SK-N-SH (cell line): Measurements from ENCODE around the gene HAPLN2. TPM values are rescaled to one million over a fixed set of nuclear protein-coding genes. Genes with fewer than 3 reads are reported as not detected.
A peak's percentile ranks its signal among the peaks of the same experiment; 100 is the strongest.

Experiments
- CTCF ChIA-PET: fragments of 300-600, 350-600 bp; formaldehyde crosslinking; extraction: SDS; loops from one replicate; lab custom pipeline; 2021; lab: Yijun Ruan, JAX
- POLR2A ChIA-PET: fragments of 350-600 bp; sonication (Branson Sonifier 250); formaldehyde crosslinking; extraction: SDS; loops from one replicate; lab custom pipeline; 2020; ENCODE audit warnings: antibody characterized with exemption, inconsistent platforms; lab: Yijun Ruan, JAX
- DNase-seq: peaks from one replicate; pipeline ENCODE4 v3.0.0; 2012
- H2AFZ ChIP-seq: fragments of 200-600 bp; sonication (generic); 2 replicates; pipeline ENCODE4 v1.8.1; 2016; ENCODE audit warnings: antibody characterized with exemption, mild to moderate bottlenecking, low read depth
- H3F3A ChIP-seq: fragments of 200-600 bp; sonication (generic); replicated peaks from 2 replicates; pipeline ENCODE3; 2016; ENCODE audit warnings: antibody characterized with exemption, mild to moderate bottlenecking; ENCODE audit not compliant: insufficient read depth
- H3K27ac ChIP-seq, 2 experiments: fragments of 200-500 bp in 1 of 2; fragments of 200-600 bp in 1 of 2; sonication (Bioruptor generic) in 1 of 2; sonication (generic), shearing (Covaris generic) in 1 of 2; 2 replicates each; pipeline versions ENCODE4 v1.5.1 to v1.6.1; 2014 to 2016; ENCODE audit warnings: low read depth in 2 of 2, inconsistent platforms in 1 of 2, low read length in 1 of 2, mild to moderate bottlenecking in 1 of 2, mixed read lengths in 1 of 2
- H3K27me3 ChIP-seq: fragments of 200-600 bp; sonication (generic), shearing (Covaris generic); 2 replicates; pipeline ENCODE4 v1.6.1; 2016; ENCODE audit warnings: mixed run types; ENCODE audit not compliant: insufficient read depth
- H3K36me3 ChIP-seq, 2 experiments: fragments of 200-500 bp in 1 of 2; fragments of 200-600 bp in 1 of 2; sonication (Bioruptor generic) in 1 of 2; sonication (generic) in 1 of 2; replicated peaks in 1 of 2; 2 replicates each; pipeline versions ENCODE3 to v1.5.1; 2014 to 2016; ENCODE audit warnings: low read length in 1 of 2, mild to moderate bottlenecking in 1 of 2; ENCODE audit not compliant: insufficient read depth in 2 of 2, control insufficient read depth in 1 of 2
- H3K4me1 ChIP-seq, 2 experiments: fragments of 200-500 bp in 1 of 2; fragments of 200-600 bp in 1 of 2; sonication (Bioruptor generic) in 1 of 2; sonication (generic), shearing (Covaris generic) in 1 of 2; 2 replicates each; pipeline versions ENCODE4 v1.5.1 to v1.6.1; 2014 to 2016; ENCODE audit warnings: low read depth in 1 of 2, low read length in 1 of 2, mixed run types in 1 of 2; ENCODE audit not compliant: insufficient read depth in 2 of 2, control insufficient read depth in 1 of 2
- H3K4me2 ChIP-seq: fragments of 200-600 bp; sonication (generic), shearing (Covaris generic); 2 replicates; pipeline ENCODE4 v1.6.1; 2017; ENCODE audit warnings: mixed run types
- H3K4me3 ChIP-seq, 2 experiments: fragments of 200-500 bp in 1 of 2; fragments of 200-600 bp in 1 of 2; sonication (Bioruptor generic) in 1 of 2; sonication (generic), shearing (Covaris generic) in 1 of 2; 2 replicates each; pipeline versions ENCODE4 v1.5.1 to v1.8.1; 2014 to 2016; ENCODE audit warnings: low read depth in 2 of 2, inconsistent platforms in 1 of 2, low read length in 1 of 2, mild to moderate bottlenecking in 1 of 2, mixed read lengths in 1 of 2, moderate library complexity in 1 of 2
- H3K79me2 ChIP-seq: fragments of 200-600 bp; sonication (generic); 2 replicates; pipeline ENCODE4 v1.8.1; 2017; ENCODE audit warnings: mild to moderate bottlenecking; ENCODE audit not compliant: insufficient read depth
- H3K9ac ChIP-seq: fragments of 200-600 bp; sonication (generic); 2 replicates; pipeline ENCODE4 v1.6.1; 2017; ENCODE audit warnings: mixed run types
- H3K9me2 ChIP-seq: fragments of 200-600 bp; sonication (generic); 2 replicates; pipeline ENCODE4 v1.6.1; 2017; ENCODE audit warnings: mixed run types
- H3K9me3 ChIP-seq: fragments of 200-600 bp; sonication (generic); 2 replicates; pipeline ENCODE4 v1.6.1; 2017; ENCODE audit warnings: mixed run types, mild to moderate bottlenecking, moderate library complexity
- H4K20me1 ChIP-seq: fragments of 200-600 bp; sonication (generic); 2 replicates; pipeline ENCODE4 v1.6.1; 2017; ENCODE audit warnings: mild to moderate bottlenecking, mixed run types; ENCODE audit not compliant: insufficient read depth
- GATA2 ChIP-seq: sonication (generic); formaldehyde crosslinking; IDR thresholded peaks from 2 replicates; pipeline ENCODE4 v1.5.0; 2020; ENCODE audit warnings: mild to moderate bottlenecking, missing genetic modification reagents
- MXI1 ChIP-seq: IDR thresholded peaks from 2 replicates; pipeline ENCODE4 v1.6.1; 2012; ENCODE audit warnings: mild to moderate bottlenecking, low read depth, low read length, improper control_type of control experiment
- NRF1 ChIP-seq: IDR thresholded peaks from 2 replicates; pipeline ENCODE4 v1.6.1; 2012; ENCODE audit warnings: low read depth, mild to moderate bottlenecking, low read length
- RAD21 ChIP-seq: IDR thresholded peaks from 2 replicates; pipeline ENCODE4 v1.6.1; 2012; ENCODE audit warnings: mild to moderate bottlenecking, low read length
- WGBS: methylation state at CpG from one replicate; pipeline ENCODE4 v1.1.6; 2017; ENCODE audit warnings: low lambda C conversion rate; 5-methylcytosine and 5-hydroxymethylcytosine counted together
- polyA plus RNA-seq, 3 experiments: library from polyadenylated mRNA; depleted of rRNA; stranded (reverse); fragments of >200 nt; gene quantifications; 2 replicates each; pipeline ENCODE4 v1.2.3, GENCODE V29; 2012
- TF ChIP-seq, protein P1 (sequence below): fragments of 200-600 bp; sonication (generic); IDR thresholded peaks from 2 replicates; pipeline ENCODE4 v1.6.1; 2017; ENCODE audit warnings: antibody characterized with exemption, mild to moderate bottlenecking, moderate library complexity
- TF ChIP-seq, protein P2 (sequence below): IDR thresholded peaks from 2 replicates; pipeline ENCODE4 v1.4.0; 2012; ENCODE audit warnings: low read depth, borderline replicate concordance
- TF ChIP-seq, protein P3 (sequence below): IDR thresholded peaks from 2 replicates; pipeline ENCODE4 v1.4.0; 2012; ENCODE audit warnings: low read depth
- TF ChIP-seq, protein P4 (sequence below): fragments of 150-350 bp; IDR thresholded peaks from 2 replicates; pipeline ENCODE4 v1.6.1; 2017; ENCODE audit warnings: antibody characterized with exemption, low read length, low read depth, borderline replicate concordance
- TF ChIP-seq, protein P5 (sequence below): IDR thresholded peaks from 2 replicates; pipeline ENCODE4; 2012
- TF ChIP-seq, protein P6 (sequence below): IDR thresholded peaks from 2 replicates; pipeline ENCODE4 v1.4.0; 2012; ENCODE audit warnings: low read depth, borderline replicate concordance
- TF ChIP-seq, protein P7 (sequence below): IDR thresholded peaks from 2 replicates; pipeline ENCODE4 v1.6.1; 2012; ENCODE audit warnings: mild to moderate bottlenecking, low read depth, low read length, moderate library complexity

HAPLN2 gene
- polyA plus RNA-seq, 1 of the 3 experiments (the other 2 are of a cell fraction): 0.20 TPM

DNA sequence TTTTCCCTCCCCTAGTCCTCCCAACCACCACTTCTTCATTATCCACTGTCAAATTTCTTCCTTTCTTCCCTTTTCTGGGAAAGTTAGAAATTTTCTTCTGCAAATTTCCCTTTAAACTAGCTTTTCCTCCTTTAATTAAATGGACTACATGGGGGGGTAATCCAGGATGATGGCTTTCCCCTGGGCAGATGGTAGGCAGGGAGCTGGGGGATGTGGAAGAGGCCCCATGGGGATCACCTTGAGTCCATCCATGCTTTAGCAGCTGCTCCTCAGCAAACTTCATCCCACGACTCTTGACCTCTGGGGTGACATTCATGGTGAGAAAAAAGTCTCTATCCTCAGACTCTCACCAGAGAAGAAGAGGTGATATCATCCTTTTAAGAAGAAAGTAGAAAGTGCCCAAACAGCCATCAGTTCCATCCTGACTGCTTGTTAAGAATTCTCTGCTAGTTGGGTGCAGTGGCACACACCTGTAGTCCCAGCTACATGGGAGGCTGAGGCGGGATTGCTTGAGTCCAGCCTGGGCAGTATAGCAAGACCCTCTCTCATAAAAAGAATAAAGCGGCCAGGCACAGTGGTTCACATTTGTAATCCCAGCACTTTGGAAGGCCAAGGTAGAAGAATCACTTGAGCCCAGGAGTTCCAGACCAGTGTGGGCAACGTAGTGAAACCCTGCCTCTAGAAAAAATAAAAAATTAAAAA lies 20.3 kb upstream of the HAPLN2 start:
- Histone ChIP-seq H3K27ac (no peak overlapping the region), H3K4me1 (peaks cover 6 to 9% of the 10 kb centered on the region in 2 experiments; a peak in 2 of 4 replicates), H3K4me3 (no peak overlapping the region), H4K20me1 (no peaks in the 10 kb centered on the region), H3F3A (peaks cover 19% of the 10 kb centered on the region), H3K4me2 (no peak overlapping the region), H3K79me2 (peaks cover 32% of the 10 kb centered on the region), H2AFZ (no peak overlapping the region), H3K9me2 (no peaks in the 10 kb centered on the region), H3K27me3 (no peaks in the 10 kb centered on the region), H3K9me3 (no peaks in the 10 kb centered on the region), H3K36me3 (peaks cover 47 to 50% of the 10 kb centered on the region in 2 experiments), H3K9ac (no peak overlapping the region)
- no peak for DNase-seq
- no peak for TF ChIP-seq NRF1
- TF ChIP-seq, protein P1, sequence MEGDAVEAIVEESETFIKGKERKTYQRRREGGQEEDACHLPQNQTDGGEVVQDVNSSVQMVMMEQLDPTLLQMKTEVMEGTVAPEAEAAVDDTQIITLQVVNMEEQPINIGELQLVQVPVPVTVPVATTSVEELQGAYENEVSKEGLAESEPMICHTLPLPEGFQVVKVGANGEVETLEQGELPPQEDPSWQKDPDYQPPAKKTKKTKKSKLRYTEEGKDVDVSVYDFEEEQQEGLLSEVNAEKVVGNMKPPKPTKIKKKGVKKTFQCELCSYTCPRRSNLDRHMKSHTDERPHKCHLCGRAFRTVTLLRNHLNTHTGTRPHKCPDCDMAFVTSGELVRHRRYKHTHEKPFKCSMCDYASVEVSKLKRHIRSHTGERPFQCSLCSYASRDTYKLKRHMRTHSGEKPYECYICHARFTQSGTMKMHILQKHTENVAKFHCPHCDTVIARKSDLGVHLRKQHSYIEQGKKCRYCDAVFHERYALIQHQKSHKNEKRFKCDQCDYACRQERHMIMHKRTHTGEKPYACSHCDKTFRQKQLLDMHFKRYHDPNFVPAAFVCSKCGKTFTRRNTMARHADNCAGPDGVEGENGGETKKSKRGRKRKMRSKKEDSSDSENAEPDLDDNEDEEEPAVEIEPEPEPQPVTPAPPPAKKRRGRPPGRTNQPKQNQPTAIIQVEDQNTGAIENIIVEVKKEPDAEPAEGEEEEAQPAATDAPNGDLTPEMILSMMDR: no peak
- TF ChIP-seq, protein P2, sequence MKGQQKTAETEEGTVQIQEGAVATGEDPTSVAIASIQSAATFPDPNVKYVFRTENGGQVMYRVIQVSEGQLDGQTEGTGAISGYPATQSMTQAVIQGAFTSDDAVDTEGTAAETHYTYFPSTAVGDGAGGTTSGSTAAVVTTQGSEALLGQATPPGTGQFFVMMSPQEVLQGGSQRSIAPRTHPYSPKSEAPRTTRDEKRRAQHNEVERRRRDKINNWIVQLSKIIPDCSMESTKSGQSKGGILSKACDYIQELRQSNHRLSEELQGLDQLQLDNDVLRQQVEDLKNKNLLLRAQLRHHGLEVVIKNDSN: no peak
- TF ChIP-seq, protein P3, sequence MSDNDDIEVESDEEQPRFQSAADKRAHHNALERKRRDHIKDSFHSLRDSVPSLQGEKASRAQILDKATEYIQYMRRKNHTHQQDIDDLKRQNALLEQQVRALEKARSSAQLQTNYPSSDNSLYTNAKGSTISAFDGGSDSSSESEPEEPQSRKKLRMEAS: no peak
- no peak for TF ChIP-seq MXI1
- CTCF ChIA-PET: interaction anchor here (0.7 to 4.4 kb wide), 6 partner anchors 10 to 217 kb away, joined by 3 to 21 read pairs (median 5); no protein-coding TSS in a partner anchor
- WGBS: 94% methylated on average over 4 of the region's 4 CpGs
- POLR2A ChIA-PET: interaction anchor here (0.8 to 1.1 kb wide), 2 partner anchors 10 to 98 kb away, joined by 3 to 4 read pairs; no protein-coding TSS in a partner anchor

DNA sequence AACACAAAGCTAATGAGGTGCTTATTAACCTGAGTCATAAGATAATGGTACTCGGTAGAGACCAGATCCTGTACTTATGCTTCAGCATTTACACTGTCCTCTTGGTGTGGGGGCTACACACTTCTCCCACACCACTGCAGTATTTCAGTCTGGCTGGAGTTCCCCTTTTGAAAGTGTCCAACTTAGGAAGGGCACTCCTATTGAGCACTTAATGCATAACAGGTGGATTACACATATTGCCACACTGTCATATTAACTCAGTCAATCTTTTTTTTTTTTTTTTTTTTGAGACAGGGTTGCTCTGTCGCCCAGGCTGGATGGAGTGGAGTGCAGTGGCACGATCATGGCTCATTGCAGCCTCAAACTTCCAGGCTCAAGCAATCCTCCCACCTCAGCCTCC lies 19.4 kb upstream of the HAPLN2 start:
- 52% methylated on average over 3 of the region's 3 CpGs for WGBS

More for the DNA sequence above, 19.4 kb upstream of the HAPLN2 start:
- H3K9me3 ChIP-seq: no peaks in the 10 kb centered on the region
- H3F3A ChIP-seq: peaks cover 10% of the 10 kb centered on the region
- no peaks in the 10 kb centered on the region for H3K27me3 ChIP-seq
- no peak overlapping the region for H3K4me3 ChIP-seq
- peaks cover 32% of the 10 kb centered on the region for H3K79me2 ChIP-seq
- TF ChIP-seq, protein P4, sequence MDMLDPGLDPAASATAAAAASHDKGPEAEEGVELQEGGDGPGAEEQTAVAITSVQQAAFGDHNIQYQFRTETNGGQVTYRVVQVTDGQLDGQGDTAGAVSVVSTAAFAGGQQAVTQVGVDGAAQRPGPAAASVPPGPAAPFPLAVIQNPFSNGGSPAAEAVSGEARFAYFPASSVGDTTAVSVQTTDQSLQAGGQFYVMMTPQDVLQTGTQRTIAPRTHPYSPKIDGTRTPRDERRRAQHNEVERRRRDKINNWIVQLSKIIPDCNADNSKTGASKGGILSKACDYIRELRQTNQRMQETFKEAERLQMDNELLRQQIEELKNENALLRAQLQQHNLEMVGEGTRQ: no peak
- TF ChIP-seq MXI1 (no peak), RAD21 (no peak), GATA2 (CRISPR knock-in tag) (no peak)
- TF ChIP-seq, protein P5, sequence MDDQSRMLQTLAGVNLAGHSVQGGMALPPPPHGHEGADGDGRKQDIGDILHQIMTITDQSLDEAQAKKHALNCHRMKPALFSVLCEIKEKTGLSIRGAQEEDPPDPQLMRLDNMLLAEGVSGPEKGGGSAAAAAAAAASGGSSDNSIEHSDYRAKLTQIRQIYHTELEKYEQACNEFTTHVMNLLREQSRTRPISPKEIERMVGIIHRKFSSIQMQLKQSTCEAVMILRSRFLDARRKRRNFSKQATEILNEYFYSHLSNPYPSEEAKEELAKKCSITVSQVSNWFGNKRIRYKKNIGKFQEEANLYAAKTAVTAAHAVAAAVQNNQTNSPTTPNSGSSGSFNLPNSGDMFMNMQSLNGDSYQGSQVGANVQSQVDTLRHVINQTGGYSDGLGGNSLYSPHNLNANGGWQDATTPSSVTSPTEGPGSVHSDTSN: no peak
- TF ChIP-seq, protein P6, sequence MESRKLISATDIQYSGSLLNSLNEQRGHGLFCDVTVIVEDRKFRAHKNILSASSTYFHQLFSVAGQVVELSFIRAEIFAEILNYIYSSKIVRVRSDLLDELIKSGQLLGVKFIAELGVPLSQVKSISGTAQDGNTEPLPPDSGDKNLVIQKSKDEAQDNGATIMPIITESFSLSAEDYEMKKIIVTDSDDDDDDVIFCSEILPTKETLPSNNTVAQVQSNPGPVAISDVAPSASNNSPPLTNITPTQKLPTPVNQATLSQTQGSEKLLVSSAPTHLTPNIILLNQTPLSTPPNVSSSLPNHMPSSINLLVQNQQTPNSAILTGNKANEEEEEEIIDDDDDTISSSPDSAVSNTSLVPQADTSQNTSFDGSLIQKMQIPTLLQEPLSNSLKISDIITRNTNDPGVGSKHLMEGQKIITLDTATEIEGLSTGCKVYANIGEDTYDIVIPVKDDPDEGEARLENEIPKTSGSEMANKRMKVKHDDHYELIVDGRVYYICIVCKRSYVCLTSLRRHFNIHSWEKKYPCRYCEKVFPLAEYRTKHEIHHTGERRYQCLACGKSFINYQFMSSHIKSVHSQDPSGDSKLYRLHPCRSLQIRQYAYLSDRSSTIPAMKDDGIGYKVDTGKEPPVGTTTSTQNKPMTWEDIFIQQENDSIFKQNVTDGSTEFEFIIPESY: no peak
- TF ChIP-seq, protein P7, sequence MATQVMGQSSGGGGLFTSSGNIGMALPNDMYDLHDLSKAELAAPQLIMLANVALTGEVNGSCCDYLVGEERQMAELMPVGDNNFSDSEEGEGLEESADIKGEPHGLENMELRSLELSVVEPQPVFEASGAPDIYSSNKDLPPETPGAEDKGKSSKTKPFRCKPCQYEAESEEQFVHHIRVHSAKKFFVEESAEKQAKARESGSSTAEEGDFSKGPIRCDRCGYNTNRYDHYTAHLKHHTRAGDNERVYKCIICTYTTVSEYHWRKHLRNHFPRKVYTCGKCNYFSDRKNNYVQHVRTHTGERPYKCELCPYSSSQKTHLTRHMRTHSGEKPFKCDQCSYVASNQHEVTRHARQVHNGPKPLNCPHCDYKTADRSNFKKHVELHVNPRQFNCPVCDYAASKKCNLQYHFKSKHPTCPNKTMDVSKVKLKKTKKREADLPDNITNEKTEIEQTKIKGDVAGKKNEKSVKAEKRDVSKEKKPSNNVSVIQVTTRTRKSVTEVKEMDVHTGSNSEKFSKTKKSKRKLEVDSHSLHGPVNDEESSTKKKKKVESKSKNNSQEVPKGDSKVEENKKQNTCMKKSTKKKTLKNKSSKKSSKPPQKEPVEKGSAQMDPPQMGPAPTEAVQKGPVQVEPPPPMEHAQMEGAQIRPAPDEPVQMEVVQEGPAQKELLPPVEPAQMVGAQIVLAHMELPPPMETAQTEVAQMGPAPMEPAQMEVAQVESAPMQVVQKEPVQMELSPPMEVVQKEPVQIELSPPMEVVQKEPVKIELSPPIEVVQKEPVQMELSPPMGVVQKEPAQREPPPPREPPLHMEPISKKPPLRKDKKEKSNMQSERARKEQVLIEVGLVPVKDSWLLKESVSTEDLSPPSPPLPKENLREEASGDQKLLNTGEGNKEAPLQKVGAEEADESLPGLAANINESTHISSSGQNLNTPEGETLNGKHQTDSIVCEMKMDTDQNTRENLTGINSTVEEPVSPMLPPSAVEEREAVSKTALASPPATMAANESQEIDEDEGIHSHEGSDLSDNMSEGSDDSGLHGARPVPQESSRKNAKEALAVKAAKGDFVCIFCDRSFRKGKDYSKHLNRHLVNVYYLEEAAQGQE: no peak
- CTCF ChIA-PET: interaction anchor here (0.6 to 4.4 kb wide), 13 partner anchors 8 to 337 kb away, joined by 3 to 24 read pairs (median 3); partner anchors contain the start of genes HAPLN2 and NAXE
- no peak overlapping the region for H2AFZ ChIP-seq
- peaks cover 6 to 9% of the 10 kb centered on the region in 2 experiments; a peak in 2 of 4 replicates for H3K4me1 ChIP-seq
- DNase-seq: no peak
- POLR2A ChIA-PET: interaction anchor here (0.6 to 1.5 kb wide), 3 partner anchors 8 to 11 kb away, joined by 4 to 9 read pairs (median 4); partner anchors contain the start of gene NAXE
- no peak overlapping the region for H3K27ac ChIP-seq
- no peaks in the 10 kb centered on the region for H3K9me2 ChIP-seq
- H3K4me2 ChIP-seq: peak overlapping the region; percentile 85
- H3K9ac ChIP-seq: no peak overlapping the region
- H4K20me1 ChIP-seq: no peaks in the 10 kb centered on the region
- H3K36me3 ChIP-seq: peaks cover 40 to 41% of the 10 kb centered on the region in 2 experiments
